ENCODE measurements around the gene RAC3. TPM values are rescaled to one million over a fixed set of nuclear protein-coding genes. Genes with fewer than 3 reads are reported as not detected.

RAC3 gene
- total RNA-seq, 4 donors from 2014 or later: 4.9 to 10.4 (median 7.0) TPM

GRCh38 chr17:82073446-82073845 is 42.0 kb downstream of the RAC3 start:
- H3K27ac ChIP-seq: no peak overlapping the region
- 40 to 64% methylated on average over 9 of the region's 9 CpGs for WGBS, 2 donors
- H3K4me3 ChIP-seq: no peak overlapping the region
- no peaks in the 10 kb centered on the region for H3K9me3 ChIP-seq
- no peak for TF ChIP-seq CTCF (IDR thresholded peaks at IDR 0.05)
- no peak for TF ChIP-seq POLR2A (IDR thresholded peaks at IDR 0.05)
- intact Hi-C loops (cut with DNase I): no loop called here
- peaks cover 0 to 14% (median 0%) of the 10 kb centered on the region in 3 donors for H3K36me3 ChIP-seq
- no peak for DNase-seq
- peaks cover 0 to 17% (median 0%) of the 10 kb centered on the region in 3 donors for H3K4me1 ChIP-seq
- H3K27me3 ChIP-seq: no peaks in the 10 kb centered on the region

- TF ChIP-seq POLR2A (IDR thresholded peaks at IDR 0.05): no peak
- no peak for TF ChIP-seq CTCF (IDR thresholded peaks at IDR 0.05)
These were observed 44.7 kb downstream of the RAC3 start for GRCh38 chr17:82076018-82076784.

GRCh38 chr17:82076785-82077591 is 45.5 kb downstream of the RAC3 start:
- H3K27me3 ChIP-seq: no peaks in the 10 kb centered on the region
- no peak for DNase-seq
- intact Hi-C loops (cut with DNase I): no loop called here
- H3K9me3 ChIP-seq: no peaks in the 10 kb centered on the region
- WGBS, 2 donors: 76 to 77% methylated on average over 8 to 10 of the region's 21 CpGs
- H3K4me3 ChIP-seq: no peak overlapping the region
- H3K36me3 ChIP-seq: peaks cover 20 to 50% (median 28%) of the 10 kb centered on the region in 3 donors
- peaks cover 0 to 17% (median 0%) of the 10 kb centered on the region in 3 donors for H3K4me1 ChIP-seq
- TF ChIP-seq CTCF (IDR thresholded peaks at IDR 0.05) (no peak), POLR2A (IDR thresholded peaks at IDR 0.05) (no peak)
- no peak overlapping the region for H3K27ac ChIP-seq

More at GRCh38 chr17:82076018-82076784, 44.7 kb downstream of the RAC3 start:
- no peak for DNase-seq
- peaks cover 20 to 42% (median 21%) of the 10 kb centered on the region in 3 donors for H3K36me3 ChIP-seq
- H3K4me1 ChIP-seq: peaks cover 0 to 17% (median 0%) of the 10 kb centered on the region in 3 donors
- no peaks in the 10 kb centered on the region for H3K9me3 ChIP-seq
- intact Hi-C loops (cut with DNase I): no loop called here
- 74% methylated on average over 17 to 23 of the region's 25 CpGs for WGBS, 2 donors
- H3K27me3 ChIP-seq: no peaks in the 10 kb centered on the region
- H3K27ac ChIP-seq: no peak overlapping the region
- no peak overlapping the region for H3K4me3 ChIP-seq

- Histone ChIP-seq H3K36me3 (peaks cover 26 to 58% (median 36%) of the 10 kb centered on the region in 3 donors), H3K4me3 (no peak overlapping the region), H3K27ac (no peak overlapping the region), H3K9me3 (no peaks in the 10 kb centered on the region), H3K4me1 (peaks cover 0 to 17% (median 0%) of the 10 kb centered on the region in 3 donors), H3K27me3 (no peaks in the 10 kb centered on the region)
- intact Hi-C loops (cut with DNase I): no loop called here
- DNase-seq: no peak
- WGBS, 2 donors: 74 to 75% methylated on average over 5 to 16 of the region's 28 CpGs
- TF ChIP-seq POLR2A (IDR thresholded peaks at IDR 0.05): no peak
- no peak for TF ChIP-seq CTCF (IDR thresholded peaks at IDR 0.05)
These were observed 46.3 kb downstream of the RAC3 start for GRCh38 chr17:82077617-82078358.

All from esophagus squamous epithelium (tissue), 5 donors.